ENCODE results near the gene AMDHD2. TPM values are rescaled to one million over a fixed set of nuclear protein-coding genes. Genes with fewer than 3 reads are reported as not detected.
"Not testable (repeated sequence)": the region's sequence is repeated elsewhere in the genome, so short reads cannot be mapped to it uniquely, and the experiment has no call there.

AMDHD2 gene
- total RNA-seq, 1 experiment from 2014 or later = 50.3 TPM

- Histone ChIP-seq H4K20me1 (ENCODE audit: low read length) (no peaks in the 10 kb centered on the region), H3K27ac (ENCODE audit: low read length) (no peak overlapping the region), H3K9me3 (ENCODE audit: low read length) (no peaks in the 10 kb centered on the region), H3K4me3 (ENCODE audit: low read length) (no peak overlapping the region), H3F3A (ENCODE audit: low read length, unreplicated experiment) (no peaks in the 10 kb centered on the region), H3K4me1 (ENCODE audit: insufficient read depth, low read length) (no peaks in the 10 kb centered on the region; the same call in 1 of the 2 replicates), H3K79me2 (ENCODE audit: low read length) (peaks cover 33% of the 10 kb centered on the region), H3K9ac (ENCODE audit: low read length) (no peak overlapping the region), H3K9me2 (replicated peaks; ENCODE audit: low read length) (no peaks in the 10 kb centered on the region), H3K4me2 (ENCODE audit: low read length) (no peak overlapping the region), H3K36me3 (ENCODE audit: low read depth, low read length) (no peaks in the 10 kb centered on the region), H3K27me3 (ENCODE audit: low read length) (no peaks in the 10 kb centered on the region), H2AFZ (ENCODE audit: low read length) (no peak overlapping the region)
- ATAC-seq (no peak), DNase-seq (no peak)
- no TSS peak for BruUV-seq (replicated peaks)
- POLR2A ChIA-PET (ENCODE audit: unreplicated experiment) = no interaction called here
- CTCF ChIA-PET = no interaction called here
- intact Hi-C loops (cut with micrococcal nuclease) = no loop called here
- TF ChIP-seq CTCF (conservative IDR thresholded peaks at IDR 0.05; ENCODE audit: low read depth, low read length) (no peak), EZH2phosphoT487 (IDR thresholded peaks at IDR 0.05; ENCODE audit: borderline replicate concordance, low read length) (no peak), EZH2 (IDR thresholded peaks at IDR 0.05; ENCODE audit: low read length, unreplicated experiment) (no peak)
Measured at GRCh38 chr16:2477327-2477726, 42.8 kb upstream of the AMDHD2 start.

GRCh38 chr16:2478279-2478678 lies 41.9 kb upstream of the AMDHD2 start:
- H3K27ac ChIP-seq (ENCODE audit: low read length) = no peak overlapping the region
- no peak overlapping the region for H3K4me2 ChIP-seq (ENCODE audit: low read length)
- no peaks in the 10 kb centered on the region; the same call in 1 of the 2 replicates for H3K4me1 ChIP-seq (ENCODE audit: insufficient read depth, low read length)
- no peaks in the 10 kb centered on the region for H4K20me1 ChIP-seq (ENCODE audit: low read length)
- H2AFZ ChIP-seq (ENCODE audit: low read length) = no peak overlapping the region
- no peak overlapping the region for H3K9ac ChIP-seq (ENCODE audit: low read length)
- no peak for DNase-seq
- ATAC-seq = no peak
- no peaks in the 10 kb centered on the region for H3K9me3 ChIP-seq (ENCODE audit: low read length)
- ChIA-PET POLR2A (ENCODE audit: unreplicated experiment) (no interaction called here), CTCF (no interaction called here)
- H3K4me3 ChIP-seq (ENCODE audit: low read length) = no peak overlapping the region
- no peaks in the 10 kb centered on the region for H3K36me3 ChIP-seq (ENCODE audit: low read depth, low read length)
- TF ChIP-seq CTCF (conservative IDR thresholded peaks at IDR 0.05; ENCODE audit: low read depth, low read length) (no peak), EZH2phosphoT487 (IDR thresholded peaks at IDR 0.05; ENCODE audit: borderline replicate concordance, low read length) (no peak), EZH2 (IDR thresholded peaks at IDR 0.05; ENCODE audit: low read length, unreplicated experiment) (no peak)
- H3K27me3 ChIP-seq (ENCODE audit: low read length) = no peaks in the 10 kb centered on the region
- intact Hi-C loops (cut with micrococcal nuclease) = no loop called here
- H3F3A ChIP-seq (ENCODE audit: low read length, unreplicated experiment) = no peaks in the 10 kb centered on the region
- BruUV-seq (replicated peaks) = no TSS peak
- H3K9me2 ChIP-seq (replicated peaks; ENCODE audit: low read length) = no peaks in the 10 kb centered on the region
- H3K79me2 ChIP-seq (ENCODE audit: low read length) = peaks cover 33% of the 10 kb centered on the region

- ATAC-seq; H3K4me3 ChIP-seq (ENCODE audit: low read length); CTCF ChIA-PET; POLR2A ChIA-PET (ENCODE audit: unreplicated experiment); H3F3A ChIP-seq (ENCODE audit: low read length, unreplicated experiment); H3K36me3 ChIP-seq (ENCODE audit: low read depth, low read length); H3K9me3 ChIP-seq (ENCODE audit: low read length); BruUV-seq (replicated peaks); H3K9ac ChIP-seq (ENCODE audit: low read length); H4K20me1 ChIP-seq (ENCODE audit: low read length); H3K9me2 ChIP-seq (replicated peaks; ENCODE audit: low read length); H3K27me3 ChIP-seq (ENCODE audit: low read length); H3K27ac ChIP-seq (ENCODE audit: low read length); H3K4me1 ChIP-seq (ENCODE audit: insufficient read depth, low read length); H3K4me2 ChIP-seq (ENCODE audit: low read length); H2AFZ ChIP-seq (ENCODE audit: low read length); intact Hi-C loops (cut with micrococcal nuclease); DNase-seq: not testable (repeated sequence)
- peaks cover 33% of the 10 kb centered on the region for H3K79me2 ChIP-seq (ENCODE audit: low read length)
Measured at GRCh38 chr16:2479996-2480395, 40.2 kb upstream of the AMDHD2 start.

All from PC-3 (cell line).